Limb (tissue), 2 donors: ENCODE measurements around the gene HINT3.
A peak's percentile ranks its signal among the peaks of the same experiment; 100 is the strongest.
"Not testable (repeated sequence)": the region's sequence is repeated elsewhere in the genome, so short reads cannot be mapped to it uniquely, and the experiment has no call there.

ENCODE experiments used
- DNase-seq, 2 donors: peaks; one replicate each; pipeline ENCODE4 v3.0.0-alpha.2; 2016; ENCODE audit errors: extremely low spot score in 2 of 2

The HINT3 gene

DNA sequence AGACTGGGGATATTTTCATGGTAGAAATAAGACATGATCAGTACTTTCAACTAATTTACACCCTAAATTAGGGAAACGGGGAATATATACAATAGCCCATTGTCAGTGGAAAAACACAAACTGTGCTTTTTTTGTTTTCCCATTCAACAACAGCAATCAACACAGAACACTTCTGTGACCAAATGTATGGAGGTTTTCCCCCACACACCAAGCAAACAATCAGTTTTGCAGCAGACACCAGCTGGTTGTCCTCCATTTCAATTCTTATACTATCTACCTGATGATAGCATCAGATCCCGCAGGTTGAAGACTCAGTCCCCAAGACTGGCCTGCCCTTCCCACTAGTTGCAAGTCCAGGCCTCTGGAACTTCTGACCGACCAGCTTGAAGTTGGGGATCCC, 4.5 kb downstream of the HINT3 start:
- no peak for DNase-seq

DNA sequence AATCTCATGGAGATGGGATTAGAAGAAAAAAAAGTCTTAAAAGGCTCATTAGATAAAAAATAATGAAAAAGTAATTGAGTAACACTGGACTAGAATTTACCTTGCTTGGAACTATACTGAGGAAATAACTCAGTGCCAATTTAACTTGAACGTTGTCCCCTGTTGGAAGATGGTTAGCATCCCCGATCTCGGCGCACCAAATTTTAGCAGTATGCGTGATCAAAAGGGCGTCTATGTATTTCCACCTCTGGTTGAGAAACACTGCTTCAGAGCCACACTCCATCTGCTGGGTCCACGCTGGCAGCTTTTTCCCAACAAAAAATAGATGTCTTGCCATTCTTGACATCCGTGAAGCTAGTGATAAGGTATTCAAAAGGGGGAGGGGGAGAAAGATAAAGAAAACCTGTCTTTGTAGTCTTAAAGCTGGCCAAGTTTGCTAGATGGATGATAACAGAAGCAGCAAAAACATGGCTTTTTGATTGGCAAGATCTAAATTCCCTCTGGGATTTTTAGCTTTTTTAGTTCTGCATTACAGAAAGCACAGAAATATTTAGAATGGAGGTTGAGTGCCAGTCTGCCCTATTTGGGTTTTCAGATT, 6.4 kb downstream of the HINT3 start:
- no peak for DNase-seq

DNA sequence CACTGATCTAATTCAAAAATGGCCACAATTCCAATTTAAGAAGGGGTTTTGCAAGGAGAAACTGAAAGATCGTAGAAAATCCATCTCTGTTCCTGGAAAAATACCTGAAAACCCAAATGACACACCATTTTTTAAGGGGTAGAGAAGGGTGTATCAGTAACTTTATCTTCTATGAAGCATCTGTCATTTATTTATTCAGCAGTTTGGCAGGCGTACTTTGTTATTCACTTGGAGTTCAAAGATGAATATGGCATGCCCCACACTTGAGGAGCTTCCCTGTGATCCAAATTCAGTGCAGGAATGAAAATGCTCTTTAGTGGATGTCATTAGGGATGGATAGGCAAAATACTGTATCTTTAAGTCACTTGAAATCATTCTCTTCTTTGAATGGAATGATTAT, 7.2 kb downstream of the HINT3 start:
- no peak for DNase-seq

DNA sequence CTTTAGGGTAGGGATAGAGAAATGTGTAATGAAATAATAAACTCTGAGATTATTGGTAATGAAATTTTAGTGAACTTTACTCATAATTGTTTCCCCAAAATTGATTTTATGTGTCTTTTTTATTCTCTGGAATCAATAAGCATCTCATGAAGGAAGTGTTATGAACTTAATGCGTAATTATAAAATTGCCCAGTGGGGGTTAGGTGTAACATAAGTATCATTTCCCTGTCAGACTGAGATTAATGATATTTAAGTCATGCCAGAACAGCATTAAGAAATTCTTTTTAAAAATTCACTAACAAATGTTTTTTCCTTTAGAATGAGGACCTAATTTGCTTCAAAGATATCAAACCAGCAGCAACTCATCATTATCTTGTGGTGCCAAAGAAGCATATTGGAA, 10.0 kb downstream of the HINT3 start:
- DNase-seq: no peak

DNA sequence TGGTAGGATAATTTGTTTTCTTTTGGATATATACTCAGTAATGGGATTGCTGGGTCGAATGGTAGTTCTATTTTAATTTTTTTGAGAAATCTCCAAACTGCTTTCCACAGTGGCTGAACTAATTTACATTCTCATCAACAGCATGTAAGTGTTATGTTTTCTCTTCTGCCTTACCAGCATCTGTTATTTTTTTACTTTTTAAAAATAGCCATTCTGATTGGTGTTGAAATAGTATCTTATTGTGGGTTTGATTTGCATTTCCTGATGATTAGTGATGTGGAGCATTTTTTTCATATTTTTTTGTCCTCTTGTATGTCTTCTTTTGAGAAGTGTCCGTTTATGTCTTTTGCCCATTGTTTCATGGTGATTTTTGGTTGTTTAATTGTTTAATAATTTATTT, 11.9 kb downstream of the HINT3 start:
- no peak for DNase-seq

DNA sequence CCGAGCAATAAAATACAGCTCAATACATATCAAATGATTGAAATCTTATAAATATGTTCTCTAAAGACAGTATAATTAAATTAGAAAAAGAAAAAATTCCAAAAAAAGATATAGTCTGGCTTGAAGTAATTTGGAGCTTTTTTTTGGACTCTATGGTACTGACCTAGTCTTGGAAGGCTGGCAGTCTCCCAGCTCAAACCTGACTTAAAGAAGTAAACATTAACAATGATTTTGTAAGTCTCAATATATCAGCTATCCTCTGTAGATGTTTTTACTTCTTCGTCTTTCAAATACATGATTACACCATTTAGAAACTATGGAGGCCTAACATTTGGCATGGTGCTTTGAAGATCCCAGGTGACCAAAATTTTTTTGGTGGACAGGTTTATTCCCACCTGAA, 14.2 kb downstream of the HINT3 start:
- no peak for DNase-seq

DNA sequence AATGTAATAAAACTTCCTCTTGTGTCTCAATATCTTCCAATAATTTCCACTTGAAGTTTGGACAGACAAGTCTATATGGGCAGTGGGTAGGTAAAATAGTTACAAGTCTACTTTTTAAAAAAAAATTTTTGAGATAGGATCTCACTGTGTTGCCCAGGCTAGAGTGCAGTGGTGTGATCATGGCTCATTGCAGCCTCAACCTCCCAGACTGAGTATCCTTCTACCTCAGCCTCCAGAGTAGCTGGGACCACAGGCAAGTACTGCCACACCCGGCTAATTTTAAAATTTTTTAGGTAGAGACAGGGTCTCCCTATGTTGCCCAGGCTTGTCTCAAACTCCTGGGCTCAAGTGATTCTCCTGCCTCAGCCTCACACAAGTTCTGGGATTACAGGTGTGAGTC, 15.9 kb downstream of the HINT3 start:
- DNase-seq: not testable (repeated sequence)

DNA sequence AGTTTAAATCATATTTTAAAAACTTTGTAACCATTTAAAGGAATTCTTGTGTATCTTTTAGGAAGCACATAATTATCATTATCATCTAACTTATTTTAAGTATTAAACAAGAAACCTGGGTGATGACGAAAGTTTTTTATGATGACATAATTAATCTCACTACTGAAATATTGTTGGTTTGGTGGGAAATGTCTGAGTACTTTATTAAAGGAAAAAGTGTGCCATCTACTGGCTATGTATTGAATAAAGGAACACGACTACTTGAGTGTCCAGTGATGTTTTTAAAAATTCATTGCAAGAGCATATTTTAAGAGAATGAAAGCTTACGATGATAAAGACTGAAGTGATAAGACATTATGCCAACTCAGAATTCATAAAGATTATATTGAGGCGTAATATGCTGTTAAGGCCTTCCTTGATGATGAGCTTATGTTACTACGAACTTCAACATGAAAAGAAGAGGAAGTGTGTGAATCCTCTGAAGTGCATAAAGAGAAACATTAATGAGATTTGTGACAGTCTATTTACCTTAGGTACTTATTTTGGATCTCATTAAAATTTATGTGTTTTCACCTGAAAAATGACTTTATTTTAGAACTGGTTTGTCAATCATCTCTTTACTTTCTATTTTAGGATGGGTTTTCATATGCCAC, 17.8 kb downstream of the HINT3 start:
- peak in 1 of 2 donors; percentile 67 for DNase-seq

DNA sequence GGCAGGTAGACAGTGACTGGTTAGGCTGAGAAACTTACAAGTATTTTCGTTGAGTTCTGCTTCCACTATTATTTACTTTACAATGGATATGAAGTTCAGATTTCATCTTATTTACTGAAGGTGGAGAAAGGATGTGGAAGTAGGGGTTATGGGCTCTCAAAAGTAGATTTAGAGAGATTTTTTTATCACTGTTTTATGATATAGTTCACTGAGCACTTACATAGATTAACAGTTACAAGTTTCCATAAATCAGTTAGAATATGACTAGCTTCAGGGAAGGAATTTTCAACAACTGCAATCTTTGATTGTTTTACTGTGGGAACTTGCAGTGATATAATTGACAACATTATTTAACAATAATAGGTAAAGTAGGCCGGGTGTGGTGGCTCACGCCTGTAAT, 22.5 kb downstream of the HINT3 start:
- DNase-seq: no peak

DNA sequence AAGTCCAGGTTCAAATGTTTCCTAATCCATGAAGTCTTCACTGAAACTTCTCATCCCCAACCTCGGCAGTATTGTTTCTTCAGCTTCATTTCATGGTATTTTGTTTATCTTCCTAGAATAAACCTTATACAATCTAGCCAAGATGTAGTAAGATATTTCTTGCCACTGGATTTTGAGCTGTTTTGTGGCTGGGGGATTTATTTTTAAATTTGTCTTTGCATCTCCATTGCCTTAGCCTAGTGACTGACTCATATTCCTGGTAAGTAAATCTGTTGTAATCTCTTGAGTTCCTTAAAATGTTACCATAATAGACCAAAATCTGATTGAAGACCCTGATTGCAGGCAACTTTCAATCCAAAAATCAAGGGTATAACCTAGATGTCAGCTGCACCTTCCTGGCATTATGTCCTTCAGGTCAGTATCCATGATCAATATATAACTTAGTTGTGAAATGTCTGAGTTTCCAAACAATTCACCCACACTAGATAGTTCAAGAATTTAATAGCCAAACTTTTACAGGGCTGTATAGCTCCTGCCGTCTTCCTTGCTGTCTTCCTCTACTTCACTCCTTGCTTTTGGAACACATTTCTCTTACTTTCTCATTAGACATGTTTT, 25.1 kb downstream of the HINT3 start:
- DNase-seq: no peak

DNA sequence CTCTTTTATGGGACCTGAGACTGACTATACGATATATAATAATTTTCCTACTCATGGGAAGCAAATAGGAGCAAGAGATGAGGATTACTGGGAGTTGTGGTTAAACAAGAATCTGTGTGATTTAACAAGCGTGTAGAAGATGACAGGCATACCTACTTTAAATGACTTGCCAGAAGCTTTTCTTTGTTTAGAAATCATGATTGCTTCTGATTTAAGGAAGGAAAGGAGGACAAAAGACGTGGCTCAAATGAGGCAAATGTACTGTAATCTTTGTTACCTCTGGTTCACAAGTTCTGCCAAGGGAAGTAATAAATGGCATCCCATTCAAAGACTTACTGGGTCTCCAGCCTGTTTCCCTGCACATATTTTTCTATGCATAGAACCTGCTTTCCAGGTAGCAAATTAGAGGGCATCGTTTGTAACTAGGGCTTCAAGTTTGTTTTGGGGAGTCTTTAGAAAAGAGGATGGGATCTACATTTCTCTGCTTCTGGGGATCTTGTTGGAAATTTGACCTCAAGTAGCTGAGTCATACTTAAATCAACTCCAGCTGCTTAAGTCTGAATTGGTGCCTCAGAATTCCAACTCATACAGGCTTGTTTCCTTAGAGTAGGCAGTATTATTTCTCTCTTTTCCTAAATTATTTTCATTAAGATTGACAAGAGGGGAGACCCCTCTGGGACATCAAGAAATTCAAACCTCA, 26.8 kb downstream of the HINT3 start:
- DNase-seq: no peak

DNA sequence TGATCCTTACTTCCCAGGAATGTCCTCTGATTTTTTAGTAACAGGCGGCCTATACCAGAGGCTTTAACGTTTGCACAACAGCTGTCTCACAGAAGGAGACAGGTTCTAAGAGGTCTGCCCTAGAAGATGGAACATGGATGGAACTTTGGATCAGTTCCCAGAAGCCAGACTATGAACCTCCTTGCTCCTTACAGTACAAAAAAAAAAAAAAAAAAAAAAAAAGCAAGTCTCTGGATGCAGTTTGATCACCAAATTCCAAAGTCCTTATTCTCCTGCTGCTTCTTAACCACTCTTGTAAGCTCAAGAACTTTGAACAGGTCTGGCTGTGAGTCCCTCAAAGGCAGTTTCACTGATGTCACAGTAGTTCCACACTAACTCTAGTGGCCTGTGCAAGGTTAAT, 27.7 kb downstream of the HINT3 start:
- DNase-seq: no peak

DNA sequence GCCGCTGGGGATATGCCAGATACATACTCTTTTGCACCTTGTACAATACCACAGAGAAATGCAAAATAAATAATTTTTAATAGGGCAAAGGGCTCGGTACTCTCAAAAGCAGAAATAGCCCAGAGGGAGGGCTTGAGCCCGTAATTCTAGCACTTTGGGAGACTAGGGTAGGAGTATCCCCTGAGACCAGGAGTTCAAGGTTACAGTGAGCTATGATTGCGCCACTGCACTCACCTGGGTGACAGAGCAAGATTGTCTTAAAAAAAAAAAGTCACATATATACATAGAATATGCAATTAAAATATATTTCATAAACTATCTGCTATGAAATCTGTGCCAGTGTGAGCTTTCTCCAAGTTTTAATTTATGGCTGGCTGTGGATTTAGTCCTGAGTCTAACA, 29.0 kb downstream of the HINT3 start:
- no peak for DNase-seq

DNA sequence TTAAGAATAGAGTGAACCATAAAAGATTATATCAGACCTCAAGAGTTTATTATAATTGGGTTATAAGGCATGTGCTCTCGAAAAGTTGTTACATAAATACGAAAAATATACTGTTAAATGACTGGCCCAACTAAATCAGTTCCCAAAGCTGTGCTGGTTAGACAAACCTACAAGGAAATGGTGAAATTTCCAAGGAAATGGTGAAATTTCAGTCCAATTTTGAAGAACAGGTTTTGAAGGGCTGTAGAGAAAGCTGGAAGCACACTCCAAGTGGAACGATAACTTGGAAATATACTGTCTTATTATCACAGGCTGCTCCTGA, 29.4 kb downstream of the HINT3 start:
- no peak for DNase-seq

DNA sequence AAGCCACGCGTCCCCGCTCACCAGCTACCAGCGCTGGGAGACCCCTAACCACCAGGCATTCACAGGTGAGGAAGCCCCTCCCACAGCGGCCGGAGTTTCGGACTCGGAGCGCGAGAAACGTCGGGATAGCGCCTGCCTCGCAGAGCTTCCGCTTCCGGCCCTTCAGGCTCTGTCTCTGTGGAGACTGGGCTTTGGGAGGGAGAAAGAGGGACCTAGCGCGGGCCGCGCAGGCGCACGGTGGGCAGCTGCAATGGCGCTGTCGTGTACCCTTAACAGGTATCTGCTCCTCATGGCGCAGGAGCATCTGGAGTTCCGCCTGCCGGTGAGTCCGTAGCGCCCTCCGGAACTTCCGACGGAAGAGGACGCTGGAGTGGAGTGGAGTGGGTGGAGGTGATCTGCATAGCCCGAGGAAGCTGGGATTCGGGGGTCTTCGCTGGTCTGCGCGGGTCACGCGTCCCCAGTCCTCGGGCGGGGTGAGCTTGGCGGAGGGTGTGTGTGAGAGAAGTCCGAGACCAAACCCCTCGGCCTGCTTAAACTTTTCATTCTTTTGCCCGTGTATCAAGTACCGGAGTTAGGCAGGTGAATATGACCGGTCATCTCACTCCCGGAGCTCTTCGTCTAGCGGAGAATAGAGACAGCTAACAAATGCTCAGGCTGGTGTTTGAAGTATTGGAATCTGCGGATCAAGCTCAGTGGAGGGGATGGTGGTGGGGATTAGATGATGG, 29.9 kb downstream of the HINT3 start, which contains the start of gene TRMT11:
Gene TRMT11, plus strand, starts transcription at position 240 of the 725 bp plus-strand sequence. Its CDS starts 11 bp downstream, at position 251.
- peak; percentile 90 for DNase-seq

DNA sequence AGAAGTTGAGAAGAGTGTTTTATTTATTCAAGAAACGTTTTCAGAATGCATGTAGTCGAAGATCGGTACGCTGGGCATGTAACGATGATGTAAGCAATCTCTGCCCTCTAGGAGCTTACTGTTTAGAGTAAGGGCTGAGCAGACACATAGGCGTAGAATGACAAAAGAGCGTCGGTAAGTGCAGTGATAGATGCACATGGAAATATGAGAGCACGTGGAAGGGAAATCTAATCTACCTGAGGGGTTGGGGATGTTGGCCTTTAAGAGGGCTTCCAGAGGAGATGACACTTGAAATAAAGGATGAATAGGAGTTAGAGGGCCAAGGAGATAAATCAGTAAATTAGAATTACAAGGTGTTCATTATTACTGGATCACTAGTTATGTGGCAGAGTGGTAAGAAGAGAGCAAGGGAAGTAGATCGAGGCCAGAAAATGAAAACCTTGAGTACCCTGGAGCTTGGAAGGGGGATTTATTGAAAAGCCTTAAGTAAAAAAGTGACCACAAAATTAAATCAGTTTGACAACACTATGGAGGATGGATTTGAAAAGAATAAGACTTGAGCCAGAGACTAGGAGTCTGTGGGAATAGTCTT, 30.6 kb downstream of the HINT3 start:
- DNase-seq: no peak

DNA sequence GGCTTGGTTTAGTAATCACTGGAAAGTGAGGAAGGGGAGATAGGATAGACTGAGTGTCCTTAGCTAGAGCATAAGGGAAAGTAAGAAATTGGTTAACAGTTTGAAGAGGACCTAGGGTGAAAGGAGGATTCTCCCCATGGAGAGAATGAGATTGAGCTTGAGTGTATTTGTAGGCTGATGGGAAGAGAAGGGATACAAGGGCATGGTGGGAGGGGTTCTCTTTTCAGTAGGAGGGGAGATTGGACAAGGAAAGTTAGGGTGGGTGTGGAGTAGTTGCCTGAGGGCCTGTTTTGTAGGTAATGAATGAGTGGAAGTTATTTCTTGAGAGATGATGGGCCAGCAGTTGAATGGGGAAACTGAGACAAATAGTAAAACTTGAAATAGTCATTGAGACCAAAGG, 31.7 kb downstream of the HINT3 start:
- no peak for DNase-seq

DNA sequence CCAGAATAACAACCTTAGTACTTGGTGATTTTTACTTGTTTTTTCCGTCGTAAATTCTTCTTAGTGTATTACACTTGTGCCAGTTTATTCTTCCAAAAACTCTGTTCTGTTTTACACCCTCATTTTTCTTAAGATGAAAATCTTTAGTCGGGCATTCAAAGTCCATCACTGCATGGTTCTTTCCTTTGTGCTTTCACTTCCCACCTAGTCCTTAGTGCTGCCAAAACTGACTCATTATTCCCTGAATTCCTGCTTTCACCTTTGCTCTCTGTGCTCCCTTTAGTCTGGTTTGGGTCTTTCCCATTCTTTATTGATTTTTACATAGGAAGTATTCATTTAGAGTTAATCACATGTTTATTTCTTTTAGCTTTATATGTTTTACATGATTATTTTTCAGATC, 33.1 kb downstream of the HINT3 start:
- DNase-seq: no peak

DNA sequence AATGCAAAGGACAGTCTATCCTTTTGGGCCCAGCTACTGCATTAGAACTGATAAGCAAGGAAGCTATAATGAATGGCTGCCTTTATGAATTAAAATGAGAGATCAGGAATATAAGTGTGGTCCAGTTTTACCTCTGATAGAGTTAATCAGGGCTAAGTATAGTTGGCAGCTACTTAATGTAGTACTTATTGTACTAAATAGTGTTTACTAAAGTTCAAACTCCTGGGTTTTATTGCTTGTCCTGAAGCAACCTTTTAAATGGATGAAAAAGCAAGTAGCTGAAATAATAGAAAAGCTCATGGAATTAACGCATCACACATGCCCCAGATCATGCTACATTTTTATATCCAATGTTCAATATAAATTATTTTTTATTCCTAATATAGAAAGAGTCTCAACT, 35.1 kb downstream of the HINT3 start:
- no peak for DNase-seq

DNA sequence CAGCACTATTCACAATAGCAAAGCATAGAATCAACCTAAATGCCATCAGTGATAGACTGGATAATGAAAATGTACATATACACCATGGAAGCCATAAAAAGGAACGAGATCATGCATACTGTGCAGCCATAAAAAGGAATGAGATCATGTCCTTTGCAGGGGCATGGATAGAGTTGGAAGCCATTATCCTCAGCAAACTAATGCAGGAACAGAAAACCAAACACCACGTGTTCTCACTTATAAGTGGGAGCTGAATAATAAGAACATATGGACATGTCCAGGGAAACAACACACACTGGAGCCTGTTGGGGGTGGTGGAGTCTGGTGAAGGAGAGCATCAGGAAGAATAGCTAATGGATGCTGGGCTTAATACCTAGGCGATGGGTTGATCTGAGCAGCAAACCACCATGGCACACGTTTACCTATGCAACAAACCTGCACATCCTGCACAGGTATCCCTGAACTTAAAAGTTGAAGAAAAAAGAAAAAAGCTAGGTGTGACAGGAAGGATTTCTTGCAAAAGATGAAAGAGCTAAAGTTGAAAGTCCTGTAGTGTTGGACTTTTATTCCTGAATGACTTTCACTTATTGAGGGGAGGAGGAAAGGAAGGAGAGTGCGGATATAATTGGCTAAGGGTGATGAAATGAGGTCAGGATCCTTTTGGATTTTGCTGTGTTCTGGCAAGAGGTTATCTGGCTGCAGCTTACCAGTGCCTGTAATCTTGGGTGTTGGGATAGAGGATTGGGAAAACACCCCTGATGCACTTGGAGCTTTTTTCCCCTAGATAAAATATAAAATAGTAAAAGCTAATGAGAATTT, 38.3 kb downstream of the HINT3 start:
- DNase-seq: no peak
